ENCODE data around the gene KRT76.

DNA sequence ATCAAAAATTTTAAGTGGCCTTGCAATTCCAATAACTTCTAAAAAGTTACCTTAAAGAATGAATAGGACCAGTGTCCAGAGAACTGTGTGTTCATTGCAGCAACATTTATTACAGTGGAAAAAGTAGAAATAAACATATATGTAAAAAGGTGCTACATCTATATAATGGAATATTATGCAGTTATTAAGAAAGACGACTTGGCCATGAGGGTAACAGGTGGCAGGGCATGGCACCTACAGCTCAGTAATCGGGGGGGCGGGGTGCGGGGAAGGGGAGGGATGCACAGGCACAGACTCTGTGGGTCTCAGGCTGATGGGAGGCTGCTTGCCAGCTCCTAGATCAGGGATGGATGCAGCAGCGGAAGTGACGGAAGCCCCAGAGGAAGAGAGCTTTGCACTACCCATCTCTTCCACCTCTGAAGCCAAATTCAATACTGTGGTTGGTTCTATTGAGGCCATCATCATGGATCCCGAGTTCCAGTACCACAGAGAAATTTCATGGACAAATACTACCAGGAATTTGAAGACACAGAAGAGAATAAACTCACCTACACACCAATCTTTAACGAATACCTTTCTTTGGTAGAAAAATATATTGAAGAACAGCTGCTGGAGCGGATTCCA lies 14.0 kb downstream of the KRT76 start:
- no peak for TF ChIP-seq NFIC (IDR thresholded peaks at IDR 0.05; ENCODE audit: borderline replicate concordance)
- no peak for TF ChIP-seq EP300 (IDR thresholded peaks at IDR 0.05; ENCODE audit: borderline replicate concordance in 1 of 2, low read depth in 1 of 2, low read length in 1 of 2)
- TF ChIP-seq SIN3A (IDR thresholded peaks at IDR 0.05; ENCODE audit: borderline replicate concordance, low read depth, low read length): no peak
- TF ChIP-seq, protein P1, sequence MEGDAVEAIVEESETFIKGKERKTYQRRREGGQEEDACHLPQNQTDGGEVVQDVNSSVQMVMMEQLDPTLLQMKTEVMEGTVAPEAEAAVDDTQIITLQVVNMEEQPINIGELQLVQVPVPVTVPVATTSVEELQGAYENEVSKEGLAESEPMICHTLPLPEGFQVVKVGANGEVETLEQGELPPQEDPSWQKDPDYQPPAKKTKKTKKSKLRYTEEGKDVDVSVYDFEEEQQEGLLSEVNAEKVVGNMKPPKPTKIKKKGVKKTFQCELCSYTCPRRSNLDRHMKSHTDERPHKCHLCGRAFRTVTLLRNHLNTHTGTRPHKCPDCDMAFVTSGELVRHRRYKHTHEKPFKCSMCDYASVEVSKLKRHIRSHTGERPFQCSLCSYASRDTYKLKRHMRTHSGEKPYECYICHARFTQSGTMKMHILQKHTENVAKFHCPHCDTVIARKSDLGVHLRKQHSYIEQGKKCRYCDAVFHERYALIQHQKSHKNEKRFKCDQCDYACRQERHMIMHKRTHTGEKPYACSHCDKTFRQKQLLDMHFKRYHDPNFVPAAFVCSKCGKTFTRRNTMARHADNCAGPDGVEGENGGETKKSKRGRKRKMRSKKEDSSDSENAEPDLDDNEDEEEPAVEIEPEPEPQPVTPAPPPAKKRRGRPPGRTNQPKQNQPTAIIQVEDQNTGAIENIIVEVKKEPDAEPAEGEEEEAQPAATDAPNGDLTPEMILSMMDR (IDR thresholded peaks at IDR 0.05): no peak
- no peak for TF ChIP-seq FOXM1 (IDR thresholded peaks at IDR 0.05; ENCODE audit: low read depth)
- no peak for TF ChIP-seq POLR2AphosphoS5 (IDR thresholded peaks at IDR 0.05; ENCODE audit: low read depth, low read length)
- no peak for TF ChIP-seq RAD21 (IDR thresholded peaks at IDR 0.05; ENCODE audit: low read length)
- TF ChIP-seq SMC3 (IDR thresholded peaks at IDR 0.05; ENCODE audit: low read depth, low read length): no peak
- no peak for TF ChIP-seq TAF1 (IDR thresholded peaks at IDR 0.05; ENCODE audit: borderline replicate concordance, low read depth, low read length)
- TF ChIP-seq, protein P2, sequence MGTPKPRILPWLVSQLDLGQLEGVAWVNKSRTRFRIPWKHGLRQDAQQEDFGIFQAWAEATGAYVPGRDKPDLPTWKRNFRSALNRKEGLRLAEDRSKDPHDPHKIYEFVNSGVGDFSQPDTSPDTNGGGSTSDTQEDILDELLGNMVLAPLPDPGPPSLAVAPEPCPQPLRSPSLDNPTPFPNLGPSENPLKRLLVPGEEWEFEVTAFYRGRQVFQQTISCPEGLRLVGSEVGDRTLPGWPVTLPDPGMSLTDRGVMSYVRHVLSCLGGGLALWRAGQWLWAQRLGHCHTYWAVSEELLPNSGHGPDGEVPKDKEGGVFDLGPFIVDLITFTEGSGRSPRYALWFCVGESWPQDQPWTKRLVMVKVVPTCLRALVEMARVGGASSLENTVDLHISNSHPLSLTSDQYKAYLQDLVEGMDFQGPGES (IDR thresholded peaks at IDR 0.05; ENCODE audit: low read depth, low read length): no peak
- no peak for TF ChIP-seq TEAD4 (IDR thresholded peaks at IDR 0.05; ENCODE audit: borderline replicate concordance, insufficient read depth)
- TF ChIP-seq MXI1 (IDR thresholded peaks at IDR 0.05; ENCODE audit: low read depth, low read length): no peak
- TF ChIP-seq, protein P3, sequence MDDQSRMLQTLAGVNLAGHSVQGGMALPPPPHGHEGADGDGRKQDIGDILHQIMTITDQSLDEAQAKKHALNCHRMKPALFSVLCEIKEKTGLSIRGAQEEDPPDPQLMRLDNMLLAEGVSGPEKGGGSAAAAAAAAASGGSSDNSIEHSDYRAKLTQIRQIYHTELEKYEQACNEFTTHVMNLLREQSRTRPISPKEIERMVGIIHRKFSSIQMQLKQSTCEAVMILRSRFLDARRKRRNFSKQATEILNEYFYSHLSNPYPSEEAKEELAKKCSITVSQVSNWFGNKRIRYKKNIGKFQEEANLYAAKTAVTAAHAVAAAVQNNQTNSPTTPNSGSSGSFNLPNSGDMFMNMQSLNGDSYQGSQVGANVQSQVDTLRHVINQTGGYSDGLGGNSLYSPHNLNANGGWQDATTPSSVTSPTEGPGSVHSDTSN (IDR thresholded peaks at IDR 0.05): no peak
- TF ChIP-seq RFX5 (IDR thresholded peaks at IDR 0.05; ENCODE audit: low read length): no peak

Measured in SK-N-SH (cell line).